Astrocyte of the cerebellum (primary cell): ENCODE results near the gene NFATC3.

Experiments used
- DNase-seq: peaks from one replicate; pipeline ENCODE4 v3.0.0-alpha.2; 2011; ENCODE audit warnings: low read depth
- H3K4me3 ChIP-seq: 2 replicates; pipeline ENCODE4 v1.5.1; 2011; ENCODE audit warnings: mild to moderate bottlenecking, low read depth, low read length, moderate library complexity
- in situ Hi-C: cut with HindIII; loops from 2 replicates; pipeline ENCODE4 v1.10.0; 2017; ENCODE audit warnings: low sequenced_read_pairs
- TF ChIP-seq, protein P1 (sequence below): IDR thresholded peaks from 2 replicates; pipeline ENCODE4 v1.5.1; 2012; ENCODE audit warnings: low read length, low read depth, moderate library complexity, mild to moderate bottlenecking; ENCODE audit errors: missing control alignments

The NFATC3 gene

DNA sequence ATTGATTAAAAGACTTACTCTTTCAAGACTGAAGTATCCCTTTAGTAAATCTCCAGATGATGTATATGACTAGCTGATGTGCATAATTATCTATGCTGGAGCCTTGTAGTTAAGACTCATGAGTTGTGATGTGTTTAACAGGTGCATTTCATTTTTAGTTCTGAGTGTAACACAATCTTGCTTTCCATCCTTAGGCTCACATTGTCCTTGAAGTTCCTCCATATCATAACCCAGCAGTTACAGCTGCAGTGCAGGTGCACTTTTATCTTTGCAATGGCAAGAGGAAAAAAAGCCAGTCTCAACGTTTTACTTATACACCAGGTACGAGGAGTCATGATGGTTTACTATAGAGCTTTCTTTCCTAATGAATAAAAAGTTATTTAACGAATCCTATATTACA lies 97.9 kb downstream of the NFATC3 start:
- TF ChIP-seq, protein P1, sequence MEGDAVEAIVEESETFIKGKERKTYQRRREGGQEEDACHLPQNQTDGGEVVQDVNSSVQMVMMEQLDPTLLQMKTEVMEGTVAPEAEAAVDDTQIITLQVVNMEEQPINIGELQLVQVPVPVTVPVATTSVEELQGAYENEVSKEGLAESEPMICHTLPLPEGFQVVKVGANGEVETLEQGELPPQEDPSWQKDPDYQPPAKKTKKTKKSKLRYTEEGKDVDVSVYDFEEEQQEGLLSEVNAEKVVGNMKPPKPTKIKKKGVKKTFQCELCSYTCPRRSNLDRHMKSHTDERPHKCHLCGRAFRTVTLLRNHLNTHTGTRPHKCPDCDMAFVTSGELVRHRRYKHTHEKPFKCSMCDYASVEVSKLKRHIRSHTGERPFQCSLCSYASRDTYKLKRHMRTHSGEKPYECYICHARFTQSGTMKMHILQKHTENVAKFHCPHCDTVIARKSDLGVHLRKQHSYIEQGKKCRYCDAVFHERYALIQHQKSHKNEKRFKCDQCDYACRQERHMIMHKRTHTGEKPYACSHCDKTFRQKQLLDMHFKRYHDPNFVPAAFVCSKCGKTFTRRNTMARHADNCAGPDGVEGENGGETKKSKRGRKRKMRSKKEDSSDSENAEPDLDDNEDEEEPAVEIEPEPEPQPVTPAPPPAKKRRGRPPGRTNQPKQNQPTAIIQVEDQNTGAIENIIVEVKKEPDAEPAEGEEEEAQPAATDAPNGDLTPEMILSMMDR = no peak
- H3K4me3 ChIP-seq = no peak overlapping the region
- no peak for DNase-seq
- in situ Hi-C loops = no loop called here

DNA sequence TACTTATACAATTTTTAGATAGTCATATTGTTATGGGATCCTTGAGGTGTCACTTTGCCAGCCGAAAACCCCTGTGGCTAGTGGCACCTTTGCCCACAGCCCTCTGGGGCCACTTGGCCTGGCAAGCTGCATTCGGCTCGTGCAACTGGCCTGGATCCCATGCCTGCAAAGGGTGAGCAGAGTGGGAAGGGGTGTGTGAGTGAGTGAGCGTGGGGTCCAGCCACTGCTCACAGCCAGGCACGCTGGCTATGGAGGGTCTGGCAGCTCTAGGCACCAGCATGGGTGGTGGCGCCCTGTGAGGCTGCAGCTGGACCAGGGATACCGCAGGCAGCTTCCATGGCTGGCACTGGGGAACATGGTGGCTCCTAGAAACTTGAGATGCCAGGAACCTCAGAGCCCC lies 101.7 kb downstream of the NFATC3 start:
- no peak for DNase-seq
- no peak overlapping the region for H3K4me3 ChIP-seq
- TF ChIP-seq, protein P1 = no peak
- in situ Hi-C loops = no loop called here

DNA sequence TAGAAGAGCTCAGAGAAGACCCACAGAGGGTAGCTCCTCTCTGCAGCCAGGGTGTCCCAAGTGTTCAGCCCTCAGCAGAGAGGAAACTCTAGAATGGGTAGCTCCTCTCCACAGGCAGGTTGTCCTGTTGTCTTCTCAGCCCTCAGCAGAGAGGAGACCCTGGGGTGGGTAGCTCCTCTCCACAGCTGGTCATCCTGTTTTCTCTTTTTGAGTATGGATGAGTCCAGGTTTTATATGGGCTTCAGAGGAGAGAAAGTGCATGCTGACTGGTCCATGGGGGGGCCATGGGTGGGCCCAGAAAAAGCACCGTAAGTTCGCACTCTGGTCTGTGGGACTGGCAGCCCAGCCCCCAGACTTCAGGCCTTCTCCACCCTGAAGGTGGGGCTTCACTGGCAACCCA lies 102.3 kb downstream of the NFATC3 start:
- DNase-seq = no peak
- TF ChIP-seq, protein P1 = no peak
- in situ Hi-C loops = no loop called here
- H3K4me3 ChIP-seq = no peak overlapping the region

DNA sequence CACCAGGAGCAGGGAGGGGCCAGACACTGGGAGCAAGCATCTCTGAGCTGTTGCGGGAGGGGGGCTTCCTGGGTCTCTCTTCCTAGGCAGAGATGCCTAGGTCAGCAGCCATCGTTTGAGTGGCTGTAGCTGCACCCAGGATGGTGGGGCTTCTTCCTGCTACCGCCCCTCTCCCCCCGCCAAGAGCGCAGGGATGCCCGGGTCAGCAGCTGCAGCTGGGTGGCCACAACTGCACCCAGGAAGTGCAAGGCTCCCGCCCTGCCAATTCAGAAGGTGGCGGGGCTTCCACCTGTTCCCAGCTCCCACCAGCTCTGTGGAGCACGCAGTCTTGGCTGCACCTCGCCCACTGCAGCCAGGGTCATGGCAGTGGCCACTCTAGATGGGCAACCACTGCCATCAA lies 103.0 kb downstream of the NFATC3 start:
- in situ Hi-C loops = no loop called here
- no peak overlapping the region for H3K4me3 ChIP-seq
- TF ChIP-seq, protein P1 = no peak
- DNase-seq = no peak

DNA sequence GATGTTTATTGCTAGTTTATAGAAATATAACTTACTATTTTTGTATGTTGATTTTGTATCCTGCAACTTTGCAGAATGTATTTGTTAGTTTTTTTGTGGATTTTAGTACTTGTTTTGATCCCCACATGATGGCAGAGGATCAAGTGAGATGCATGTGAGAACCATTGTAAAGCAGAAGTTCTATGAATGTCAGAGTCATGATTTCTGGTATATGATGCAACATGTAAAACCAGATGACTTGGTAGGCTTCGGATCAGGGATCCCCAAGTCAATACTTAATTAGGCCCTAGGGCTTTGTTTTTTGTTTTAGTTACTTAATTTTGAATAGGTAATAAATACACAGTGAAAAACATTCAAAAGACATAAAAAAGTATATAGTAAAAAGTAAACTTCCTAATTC lies 104.9 kb downstream of the NFATC3 start:
- in situ Hi-C loops = no loop called here
- no peak overlapping the region for H3K4me3 ChIP-seq
- DNase-seq = no peak
- TF ChIP-seq, protein P1 = no peak

DNA sequence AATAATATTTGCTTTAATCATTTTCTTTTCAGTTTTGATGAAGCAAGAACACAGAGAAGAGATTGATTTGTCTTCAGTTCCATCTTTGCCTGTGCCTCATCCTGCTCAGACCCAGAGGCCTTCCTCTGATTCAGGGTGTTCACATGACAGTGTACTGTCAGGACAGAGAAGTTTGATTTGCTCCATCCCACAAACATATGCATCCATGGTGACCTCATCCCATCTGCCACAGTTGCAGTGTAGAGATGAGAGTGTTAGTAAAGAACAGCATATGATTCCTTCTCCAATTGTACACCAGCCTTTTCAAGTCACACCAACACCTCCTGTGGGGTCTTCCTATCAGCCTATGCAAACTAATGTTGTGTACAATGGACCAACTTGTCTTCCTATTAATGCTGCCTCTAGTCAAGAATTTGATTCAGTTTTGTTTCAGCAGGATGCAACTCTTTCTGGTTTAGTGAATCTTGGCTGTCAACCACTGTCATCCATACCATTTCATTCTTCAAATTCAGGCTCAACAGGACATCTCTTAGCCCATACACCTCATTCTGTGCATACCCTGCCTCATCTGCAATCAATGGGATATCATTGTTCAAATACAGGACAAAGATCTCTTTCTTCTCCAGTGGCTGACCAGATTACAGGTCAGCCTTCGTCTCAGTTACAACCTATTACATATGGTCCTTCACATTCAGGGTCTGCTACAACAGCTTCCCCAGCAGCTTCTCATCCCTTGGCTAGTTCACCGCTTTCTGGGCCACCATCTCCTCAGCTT lies 105.8 kb downstream of the NFATC3 start:
- H3K4me3 ChIP-seq = no peak overlapping the region
- in situ Hi-C loops = no loop called here
- TF ChIP-seq, protein P1 = no peak
- no peak for DNase-seq
